Adipose tissue (tissue), 3 donors: ENCODE results near the gene PRDX5. TPM values are rescaled to one million over a fixed set of nuclear protein-coding genes. Genes with fewer than 3 reads are reported as not detected.

Experiments used
- H3K27ac ChIP-seq: one replicate; pipeline ENCODE4 v1.5.1; 2013; ENCODE audit warnings: low read depth, low read length
- WGBS, 3 donors: extraction: QIAGEN DNeasy Blood & Tissue Kit; methylation state at CpG; one replicate each; pipeline ENCODE4 v1.1.7; 2013; 5-methylcytosine and 5-hydroxymethylcytosine counted together
- polyA plus RNA-seq, 3 donors: library from polyadenylated mRNA; stranded (reverse); fragments of 200-250 nt; gene quantifications; one replicate each; pipeline ENCODE4 v1.2.3, GENCODE V29; 2013
- donor health status: healthy with polysubstance abuse.
- donor health status: Bipolar disorder and iron deficiency.
- donor health status: healthy.

The PRDX5 gene
- polyA plus RNA-seq, result 100 to 1,000 TPM; 183 to 391 (median 277) TPM

- 1% methylated on average over 61 of the region's 61 CpGs for WGBS, 3 donors
- peak within 1 kb of the TSS; percentile 63 for H3K27ac ChIP-seq
Observed at GRCh38 chr11:64317961-64318765, at the start of gene PRDX5. PRDX5 (plus strand) TSS chr11:64318121; CDS start chr11:64318216, 95 bp downstream.

- H3K27ac ChIP-seq, result peak overlapping the region; percentile 48
- 1% methylated on average over 33 to 34 of the region's 34 CpGs for WGBS, 3 donors
Observed at GRCh38 chr11:64268893-64269539, 48.9 kb upstream of the PRDX5 start.

DNA sequence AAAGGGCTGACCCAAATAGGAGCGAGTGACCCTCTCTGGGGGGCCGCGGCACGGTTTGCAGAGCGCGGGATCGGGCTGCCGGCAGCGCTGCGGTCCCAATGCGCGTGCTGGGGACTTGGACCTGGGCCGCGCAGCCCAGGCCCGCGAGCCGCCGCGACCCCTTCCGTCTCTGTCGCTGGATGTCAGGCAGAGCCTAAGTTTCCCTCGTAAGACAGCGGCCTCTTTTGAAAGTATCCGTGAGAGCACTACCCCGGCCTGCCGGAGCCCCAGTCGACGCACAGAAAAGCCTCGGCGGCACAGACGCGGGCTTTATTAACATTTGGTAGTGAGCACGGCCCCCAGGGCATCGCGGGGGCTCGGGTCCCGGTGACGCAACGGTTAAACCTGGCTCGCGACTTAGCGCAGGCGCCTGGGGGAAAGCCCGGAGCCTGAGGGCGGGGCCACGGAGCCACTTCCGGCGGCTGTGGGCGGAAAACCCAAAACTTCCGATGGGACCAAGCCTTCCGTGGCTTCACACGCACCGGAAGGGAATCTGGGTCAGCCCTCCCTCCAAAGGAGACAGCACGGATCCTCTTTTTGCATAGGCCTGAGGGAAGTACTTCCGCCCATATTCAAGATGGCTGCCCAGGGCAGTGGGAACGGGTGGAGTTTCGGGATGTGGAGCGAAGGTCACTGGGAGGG is 48.2 kb upstream of the PRDX5 start:
- 0 to 1% (median 0%) methylated on average over 57 to 58 of the region's 58 CpGs for WGBS, 3 donors

DNA sequence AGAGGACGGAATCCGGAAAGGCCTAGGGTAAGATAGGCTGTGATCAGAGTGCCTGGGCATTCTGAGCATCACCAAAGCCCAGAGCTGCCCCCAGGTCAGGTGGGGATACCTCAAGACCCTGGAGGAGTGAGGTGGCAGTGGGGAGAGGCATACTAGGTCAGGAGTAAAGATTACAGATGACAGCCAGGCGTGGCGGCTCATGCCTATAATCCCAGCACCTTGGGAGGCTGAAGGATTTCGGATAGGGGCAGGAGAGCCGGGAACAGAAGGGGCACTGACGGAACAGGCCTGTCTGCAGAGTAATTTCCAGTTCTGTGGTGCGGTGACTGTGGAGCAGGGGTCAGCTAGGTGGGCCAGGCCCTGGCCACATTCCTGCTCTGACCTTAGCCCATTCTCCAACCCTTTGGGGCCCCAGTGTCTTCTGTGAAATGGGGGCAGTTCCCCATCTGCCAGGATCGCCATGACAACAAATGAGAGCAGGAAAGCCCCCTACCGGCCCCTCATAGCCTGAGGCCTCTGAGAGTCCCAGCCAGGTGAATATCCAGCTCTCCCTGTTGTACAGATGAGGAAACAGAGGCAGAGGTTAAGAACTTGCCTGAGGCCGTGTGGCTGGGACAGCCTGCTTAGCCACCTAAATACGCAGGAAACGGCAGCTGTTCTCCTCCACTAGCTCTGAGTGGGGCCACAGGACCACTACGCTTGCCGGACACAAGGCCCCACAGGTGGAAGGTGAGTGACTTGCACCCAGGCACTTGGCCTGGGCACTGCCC is 42.7 kb upstream of the PRDX5 start:
- 89 to 94% (median 91%) methylated on average over 15 of the region's 15 CpGs for WGBS, 3 donors
- H3K27ac ChIP-seq, result no peak overlapping the region

More for the DNA sequence above, 48.2 kb upstream of the PRDX5 start:
- H3K27ac ChIP-seq, result peak overlapping the region; percentile 76

DNA sequence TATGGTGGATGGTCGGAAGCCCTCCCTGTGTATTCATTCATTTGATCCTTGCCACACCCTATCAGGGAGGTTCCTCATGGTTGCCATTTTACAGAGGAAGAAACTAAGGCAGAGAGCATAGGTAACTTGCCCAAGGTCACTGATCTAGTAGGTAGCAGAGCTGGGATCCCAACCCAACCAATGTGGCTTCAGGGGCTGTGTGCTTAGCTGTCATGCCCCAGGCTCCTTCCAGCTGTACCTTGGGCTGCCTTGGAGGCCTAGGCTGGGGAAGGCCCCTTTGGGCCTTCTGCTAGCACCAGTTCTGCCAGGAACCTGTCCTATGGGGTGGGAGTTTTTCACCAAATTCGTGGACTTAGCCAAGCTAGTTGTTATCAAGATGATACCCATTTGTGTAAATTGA is 42.1 kb upstream of the PRDX5 start:
- WGBS, 3 donors, result 79 to 86% (median 84%) methylated on average over 2 of the region's 2 CpGs
- no peak overlapping the region for H3K27ac ChIP-seq

GRCh38 chr11:64276653-64277431 is 41.1 kb upstream of the PRDX5 start:
- 76 to 89% (median 81%) methylated on average over 17 of the region's 17 CpGs for WGBS, 3 donors

DNA sequence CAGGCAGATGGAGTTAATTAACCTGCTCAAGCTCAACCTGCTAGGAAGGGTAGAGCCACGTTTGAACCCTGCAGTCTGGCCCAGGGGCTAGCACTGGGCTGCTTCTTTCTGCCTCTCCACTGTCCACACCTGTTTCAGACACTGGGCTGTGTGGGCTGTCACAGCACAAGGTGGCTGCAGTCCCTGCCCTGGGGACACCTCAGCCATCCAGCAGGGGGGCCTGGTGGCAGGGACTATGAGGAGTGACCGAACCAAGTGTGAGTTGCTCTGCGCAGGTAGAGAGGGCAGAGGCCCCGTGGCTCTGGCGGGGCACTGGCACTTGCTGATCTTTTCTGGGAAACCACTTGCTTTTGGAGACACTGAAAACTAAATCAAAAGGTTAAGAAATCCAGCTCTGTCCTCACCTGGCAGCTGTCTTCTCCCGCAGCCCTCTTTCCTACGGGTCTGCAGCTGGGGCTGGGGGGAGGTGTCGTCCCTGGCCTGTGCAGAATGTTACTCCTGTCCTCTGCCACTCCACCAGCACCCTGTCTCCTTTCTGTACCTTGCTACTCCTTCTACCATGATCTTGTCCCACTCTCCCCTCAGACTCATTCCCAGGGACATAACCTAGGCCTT is 39.2 kb upstream of the PRDX5 start:
- no peak overlapping the region for H3K27ac ChIP-seq
- 85 to 95% (median 88%) methylated on average over 8 of the region's 8 CpGs for WGBS, 3 donors

More at GRCh38 chr11:64276653-64277431, 41.1 kb upstream of the PRDX5 start:
- H3K27ac ChIP-seq, result no peak overlapping the region

DNA sequence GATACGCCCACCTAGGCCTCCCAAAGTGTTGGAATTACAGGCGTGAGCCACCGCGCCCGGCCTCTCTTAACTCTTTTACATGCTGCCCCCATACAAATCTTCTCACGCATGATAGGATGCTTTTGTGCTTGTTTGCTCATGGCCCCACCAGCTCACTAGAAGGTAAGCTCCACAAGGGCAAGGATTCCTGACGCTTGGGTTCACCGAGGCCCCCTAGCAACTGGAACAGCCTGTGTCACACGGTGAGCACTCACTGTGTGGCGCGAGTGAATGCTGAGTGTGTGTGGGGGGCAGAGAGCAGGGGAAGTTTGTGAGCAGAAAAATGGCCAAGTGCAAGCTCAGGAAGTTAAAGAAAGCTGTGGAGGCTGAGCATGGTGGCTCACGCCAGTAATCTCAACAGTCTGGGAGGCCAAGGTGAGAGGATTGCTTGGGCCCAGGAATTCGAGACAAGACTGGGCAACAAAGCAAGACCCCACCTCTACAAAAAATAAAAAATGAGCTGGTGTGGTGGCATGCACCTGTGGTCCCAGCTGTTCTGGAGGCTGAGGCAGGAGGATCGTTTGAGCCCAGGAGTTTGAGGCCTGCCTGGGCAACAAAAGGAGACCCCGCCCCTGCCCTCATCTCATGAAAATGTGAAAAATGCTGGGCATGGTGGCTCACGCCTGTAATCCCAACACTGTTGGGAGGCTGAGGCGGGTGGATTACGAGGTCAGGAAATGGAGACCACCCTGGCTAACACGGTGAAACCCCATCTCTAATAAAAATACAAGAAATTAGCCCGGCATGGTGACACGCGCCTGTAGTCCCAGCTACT is 35.8 kb upstream of the PRDX5 start:
- H3K27ac ChIP-seq, result no peak overlapping the region
- WGBS, 3 donors, result 95 to 96% (median 96%) methylated on average over 22 of the region's 22 CpGs

DNA sequence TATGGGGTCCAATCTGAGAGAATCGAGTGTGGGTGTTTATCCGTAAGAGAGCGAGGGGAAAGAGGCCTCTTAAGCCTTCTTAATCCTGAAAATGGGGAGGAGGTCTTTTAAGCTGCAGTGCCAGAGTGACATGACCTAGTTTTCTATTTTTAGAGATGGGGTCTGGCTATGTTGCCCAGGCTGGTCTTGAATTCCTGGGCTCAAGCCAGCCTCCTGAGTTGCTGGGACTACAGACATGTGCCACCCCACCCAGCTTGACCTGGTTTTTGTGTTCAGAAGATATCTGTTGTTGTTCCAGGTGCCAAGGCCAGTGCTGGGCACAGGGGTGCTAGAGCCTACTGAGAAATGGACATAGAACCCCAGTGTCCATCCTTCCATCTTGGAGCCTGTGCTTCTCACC is 34.8 kb upstream of the PRDX5 start:
- WGBS, 3 donors, result 91 to 92% (median 91%) methylated on average over 3 of the region's 3 CpGs

GRCh38 chr11:64284048-64284961 is 33.6 kb upstream of the PRDX5 start, which contains the start of gene BAD:
BAD (minus strand) TSS chr11:64284665; CDS start chr11:64284368, 297 bp downstream.
- 2 to 3% (median 2%) methylated on average over 35 to 44 of the region's 44 CpGs for WGBS, 3 donors

More for the DNA sequence above, 34.8 kb upstream of the PRDX5 start:
- no peak overlapping the region for H3K27ac ChIP-seq

DNA sequence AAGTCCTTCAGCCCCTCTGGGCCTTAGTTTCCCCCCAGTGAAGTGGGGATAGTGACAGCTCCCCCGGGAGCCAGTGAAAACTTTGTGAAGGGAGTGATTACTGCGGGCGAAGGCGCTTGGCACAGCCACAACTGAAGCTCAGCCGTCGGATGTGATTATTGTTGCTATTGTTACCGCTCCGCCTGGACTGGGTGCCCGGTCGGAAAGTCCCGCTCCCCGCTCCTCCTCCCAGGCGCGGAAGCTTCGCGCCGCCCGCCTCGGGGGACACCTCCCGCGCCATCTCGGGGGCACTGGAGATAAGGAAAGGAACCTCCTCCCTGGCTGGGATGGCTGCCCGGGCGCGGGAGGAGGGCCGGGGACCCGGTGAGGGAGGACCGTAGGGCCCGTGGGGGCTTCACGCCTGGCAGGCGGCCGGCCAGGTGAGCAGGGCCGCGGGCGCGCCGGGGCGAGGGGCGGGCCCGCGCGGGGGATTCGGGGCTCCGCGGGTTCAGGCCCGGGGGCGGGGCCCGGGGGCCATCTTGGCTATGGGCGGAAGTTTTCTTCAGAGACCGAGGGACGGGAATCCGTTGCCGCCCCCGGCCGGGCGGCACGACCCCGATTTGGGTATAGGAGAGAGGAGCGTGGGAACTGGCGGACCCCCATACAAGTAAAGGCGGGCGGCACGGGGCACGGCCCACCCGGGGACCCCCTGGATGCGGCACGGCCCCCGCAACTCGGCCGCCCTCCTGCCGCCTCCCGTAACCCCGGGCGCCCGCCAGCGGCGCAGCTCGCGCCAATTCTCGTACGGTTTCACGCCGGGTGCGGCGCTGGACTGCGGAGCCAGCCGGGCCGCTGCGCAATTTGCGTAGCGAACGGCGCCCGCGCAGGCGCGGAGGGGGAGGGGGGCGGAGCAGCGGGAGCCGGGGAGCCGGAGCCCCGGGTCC is 32.7 kb upstream of the PRDX5 start, which contains the start of gene GPR137:
Gene GPR137, plus strand, starts transcription at position 887 of the 923 bp plus-strand sequence. CDS start 677 bp downstream, outside the sequence.
- peak within 1 kb of the TSS; percentile 56 for H3K27ac ChIP-seq
- 0 to 1% (median 0%) methylated on average over 70 to 102 of the region's 102 CpGs for WGBS, 3 donors

More at GRCh38 chr11:64284048-64284961, 33.6 kb upstream of the PRDX5 start, which contains the start of gene BAD:
- peak within 1 kb of the TSS; percentile 56 for H3K27ac ChIP-seq

DNA sequence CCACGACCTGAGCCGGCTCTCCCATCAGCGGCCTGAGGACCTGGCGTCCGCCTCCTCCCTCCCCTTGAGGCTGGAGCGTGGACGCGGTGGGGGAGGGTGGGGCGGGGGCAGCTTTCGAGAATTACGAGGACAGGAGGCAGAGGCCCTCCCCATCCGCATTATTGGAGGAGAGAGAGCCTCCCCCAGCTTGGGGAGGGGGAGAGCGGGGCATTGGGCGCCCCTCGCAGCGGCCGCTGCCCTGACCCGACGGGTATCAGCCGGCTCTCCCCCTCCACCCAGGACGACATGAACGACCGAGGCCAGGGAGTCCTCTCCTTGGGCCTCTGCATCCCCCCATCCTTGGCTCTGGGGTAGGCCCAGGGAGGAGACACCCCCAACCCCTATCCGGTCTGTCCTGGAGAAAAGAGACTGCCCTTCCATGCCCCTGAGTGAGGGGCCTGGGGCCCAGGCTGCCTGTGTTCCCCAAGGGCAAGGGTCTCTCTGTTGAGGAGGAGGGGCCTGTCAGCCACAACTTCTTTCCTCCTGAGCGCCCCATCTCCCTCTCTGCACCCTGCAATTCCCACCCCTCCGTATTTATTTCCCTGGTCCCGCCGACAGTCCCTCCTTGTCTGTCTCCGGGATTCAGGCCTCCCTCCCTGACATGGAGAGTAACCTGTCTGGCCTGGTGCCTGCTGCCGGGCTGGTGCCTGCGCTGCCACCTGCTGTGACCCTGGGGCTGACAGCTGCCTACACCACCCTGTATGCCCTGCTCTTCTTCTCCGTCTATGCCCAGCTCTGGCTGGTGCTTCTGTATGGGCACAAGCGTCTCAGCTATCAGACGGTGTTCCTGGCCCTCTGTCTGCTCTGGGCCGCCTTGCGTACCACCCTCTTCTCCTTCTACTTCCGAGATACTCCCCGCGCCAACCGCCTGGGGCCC is 31.8 kb upstream of the PRDX5 start:
- WGBS, 3 donors, result 27 to 32% (median 28%) methylated on average over 33 to 40 of the region's 40 CpGs

DNA sequence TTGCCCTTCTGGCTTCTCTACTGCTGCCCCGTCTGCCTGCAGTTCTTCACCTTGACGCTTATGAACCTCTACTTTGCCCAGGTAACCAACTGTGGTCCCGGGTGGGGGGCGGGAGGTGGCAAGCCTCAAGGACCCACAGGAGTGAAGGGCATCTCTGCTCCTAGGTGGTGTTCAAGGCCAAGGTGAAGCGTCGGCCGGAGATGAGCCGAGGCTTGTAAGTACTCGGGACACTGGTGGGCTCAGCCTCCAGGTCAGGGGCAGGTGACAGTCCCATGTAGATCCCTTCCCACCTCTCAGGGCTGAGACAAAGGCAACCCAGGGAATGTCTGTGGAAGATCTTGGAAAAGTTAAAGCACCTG is 31.1 kb upstream of the PRDX5 start:
- 76 to 92% (median 89%) methylated on average over 9 of the region's 9 CpGs for WGBS, 3 donors
- no peak overlapping the region for H3K27ac ChIP-seq

More for the DNA sequence above, 31.8 kb upstream of the PRDX5 start:
- H3K27ac ChIP-seq, result no peak overlapping the region
